Heart right ventricle (tissue), 16 donors: ENCODE results near the gene TXNRD2. TPM values are rescaled to one million over a fixed set of nuclear protein-coding genes. Genes with fewer than 3 reads are reported as not detected.
A peak's percentile ranks its signal among the peaks of the same experiment; 100 is the strongest.
"Not testable (repeated sequence)": the region's sequence is repeated elsewhere in the genome, so short reads cannot be mapped to it uniquely, and the experiment has no call there.

Experiments
- ATAC-seq, 8 donors: fragments of 200-7000 bp; cut with Tn5 transposase; one replicate each; pipeline ENCODE4 v1.9.1; 2020; ENCODE audit warnings: mild to moderate bottlenecking in 8 of 8, moderate library complexity in 8 of 8, moderate number of reproducible peaks in 1 of 8
- DNase-seq, 2 donors: peaks; one replicate each; pipeline ENCODE4 v3.0.0-alpha.2; 2020
- H3K27ac ChIP-seq, 10 donors: fragments of 200-600 bp; sonication (generic) in 2 of 10; one replicate each; pipeline versions ENCODE4 v1.5.0 to v1.8.0; 2020 to 2022; ENCODE audit warnings: mild to moderate bottlenecking in 3 of 10
- H3K27me3 ChIP-seq, 7 donors: fragments of 200-600 bp; one replicate each; pipeline ENCODE4 v1.8.0; 2021 to 2022; ENCODE audit warnings: mild to moderate bottlenecking in 2 of 7
- H3K36me3 ChIP-seq, 9 donors: fragments of 200-600 bp; sonication (generic) in 1 of 9; one replicate each; pipeline versions ENCODE4 v1.5.0 to v1.8.0; 2020 to 2022; ENCODE audit warnings: mild to moderate bottlenecking in 2 of 9
- H3K4me1 ChIP-seq, 9 donors: fragments of 200-600 bp; sonication (generic) in 1 of 9; one replicate each; pipeline versions ENCODE4 v1.5.0 to v1.8.0; 2020 to 2022; ENCODE audit warnings: mild to moderate bottlenecking in 4 of 9
- H3K4me3 ChIP-seq, 10 donors: fragments of 200-600 bp; sonication (generic) in 2 of 10; one replicate each; pipeline versions ENCODE4 v1.5.0 to v1.8.0; 2020 to 2022; ENCODE audit warnings: mild to moderate bottlenecking in 7 of 10, moderate library complexity in 2 of 10
- H3K9me3 ChIP-seq, 11 donors: fragments of 200-600 bp in 10 of 11; sonication (generic) in 2 of 11; one replicate each; pipeline versions ENCODE4 v1.5.0 to v1.8.0; 2013 to 2022; ENCODE audit warnings: mild to moderate bottlenecking in 2 of 11, control low read depth in 1 of 11, moderate library complexity in 1 of 11
- WGBS, 2 donors: extraction: QIAGEN DNeasy Blood & Tissue Kit; methylation state at CpG; one replicate each; pipeline ENCODE4 v1.1.7; 2013; ENCODE audit warnings: inconsistent platforms in 1 of 2; 5-methylcytosine and 5-hydroxymethylcytosine counted together
- intact Hi-C, 10 donors: fragments of 100-400 bp; cut with DNase I; formaldehyde crosslinking; loops; one replicate each; pipeline versions ENCODE4 v1.11.1 to v1.14.2; 2022
- polyA plus RNA-seq, 2 donors: library from polyadenylated mRNA; stranded (reverse); fragments of 200-250 nt; gene quantifications; one replicate each; pipeline ENCODE4 v1.2.3, GENCODE V29; 2013
- total RNA-seq, 10 donors: library from RNA; stranded (reverse); fragmentation: NEBNext Ultra II Directional in 3 of 10; extraction: Animal tissue kit (Norgen Biotek cat#: 25700) in 3 of 10; gene quantifications; one replicate each; pipeline versions ENCODE4 v1.2.1 to v1.2.4, GENCODE V29; 2021 to 2023
- TF ChIP-seq, protein P1 (sequence below), 9 donors: fragments of 200-600 bp; sonication (generic) in 2 of 9; IDR thresholded peaks; one replicate each; pipeline versions ENCODE4 v1.5.0 to v1.8.0; 2021 to 2022; ENCODE audit warnings: antibody characterized with exemption in 9 of 9, mild to moderate bottlenecking in 5 of 9, moderate library complexity in 1 of 9
- donor health status: Arrhythmogenic right ventricular cardiomyopathy.
- donor health status: ischemic (EF 13 %, LVEDD 7.1; RV severe dilation, severe dysfunction).
- donor health status: healthy with polysubstance abuse.
- donor health status: DM: no; HTN: yes; CAD: no.
- donor health status: DM: no; HTN: no; CAD: no.
- donor health status: ischemic (EF 25% LVEDD 6.9; RV normal size, moderate dysfunction).
- donor health status: ischemic (EF 25% LVEDD 5.7; RV mildly dilated, moderate dysfunction).
- donor health status: healthy.
- donor health status: DM: yes; HTN: yes; CAD: no.
- donor health status: Ischemic cardiomyopathy.
- donor health status: ischemic (EF 35%, LVEDD 5.7; RV mildly dilated, moderate dysfunction).
- donor health status: nonischemic (EF 11% LVEDD 7.7; RV severe dilation, severe dysfunction).
- donor health status: DM: yes; HTN: yes; CAD: no.
- donor health status: PGD.
- donor health status: ischemic (EF 29% LVEDD 5.4; RV normal size, mild dysfunction).
- donor health status: nonischemic (EF 23%, LVEDD 6.1; RV moderate dilation, normal function).

The TXNRD2 gene
- total and polyA plus RNA-seq, 12 donors: 25.8 to 103 (median 35.0) TPM

- peak overlapping the region in 3 of 10 donors; percentile 21 to 84 (median 47) for H3K27ac ChIP-seq
- peaks cover 0 to 39% (median 9%) of the 10 kb centered on the region in 9 donors for H3K4me1 ChIP-seq
- peak in 1 of 8 donors; percentile 19 for ATAC-seq
- H3K36me3 ChIP-seq: peaks cover 0 to 24% (median 0%) of the 10 kb centered on the region in 9 donors
- WGBS, 2 donors: 87% methylated on average over 15 of the region's 15 CpGs
- TF ChIP-seq, protein P1, sequence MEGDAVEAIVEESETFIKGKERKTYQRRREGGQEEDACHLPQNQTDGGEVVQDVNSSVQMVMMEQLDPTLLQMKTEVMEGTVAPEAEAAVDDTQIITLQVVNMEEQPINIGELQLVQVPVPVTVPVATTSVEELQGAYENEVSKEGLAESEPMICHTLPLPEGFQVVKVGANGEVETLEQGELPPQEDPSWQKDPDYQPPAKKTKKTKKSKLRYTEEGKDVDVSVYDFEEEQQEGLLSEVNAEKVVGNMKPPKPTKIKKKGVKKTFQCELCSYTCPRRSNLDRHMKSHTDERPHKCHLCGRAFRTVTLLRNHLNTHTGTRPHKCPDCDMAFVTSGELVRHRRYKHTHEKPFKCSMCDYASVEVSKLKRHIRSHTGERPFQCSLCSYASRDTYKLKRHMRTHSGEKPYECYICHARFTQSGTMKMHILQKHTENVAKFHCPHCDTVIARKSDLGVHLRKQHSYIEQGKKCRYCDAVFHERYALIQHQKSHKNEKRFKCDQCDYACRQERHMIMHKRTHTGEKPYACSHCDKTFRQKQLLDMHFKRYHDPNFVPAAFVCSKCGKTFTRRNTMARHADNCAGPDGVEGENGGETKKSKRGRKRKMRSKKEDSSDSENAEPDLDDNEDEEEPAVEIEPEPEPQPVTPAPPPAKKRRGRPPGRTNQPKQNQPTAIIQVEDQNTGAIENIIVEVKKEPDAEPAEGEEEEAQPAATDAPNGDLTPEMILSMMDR (IDR thresholded peaks at IDR 0.05): no peak
- intact Hi-C loops: no loop called here
- DNase-seq: no peak
- H3K27me3 ChIP-seq: no peaks in the 10 kb centered on the region
- H3K9me3 ChIP-seq: no peaks in the 10 kb centered on the region
- H3K4me3 ChIP-seq: no peak overlapping the region
Measured at GRCh38 chr22:19885841-19886592, 55.6 kb downstream of the TXNRD2 start.

DNA sequence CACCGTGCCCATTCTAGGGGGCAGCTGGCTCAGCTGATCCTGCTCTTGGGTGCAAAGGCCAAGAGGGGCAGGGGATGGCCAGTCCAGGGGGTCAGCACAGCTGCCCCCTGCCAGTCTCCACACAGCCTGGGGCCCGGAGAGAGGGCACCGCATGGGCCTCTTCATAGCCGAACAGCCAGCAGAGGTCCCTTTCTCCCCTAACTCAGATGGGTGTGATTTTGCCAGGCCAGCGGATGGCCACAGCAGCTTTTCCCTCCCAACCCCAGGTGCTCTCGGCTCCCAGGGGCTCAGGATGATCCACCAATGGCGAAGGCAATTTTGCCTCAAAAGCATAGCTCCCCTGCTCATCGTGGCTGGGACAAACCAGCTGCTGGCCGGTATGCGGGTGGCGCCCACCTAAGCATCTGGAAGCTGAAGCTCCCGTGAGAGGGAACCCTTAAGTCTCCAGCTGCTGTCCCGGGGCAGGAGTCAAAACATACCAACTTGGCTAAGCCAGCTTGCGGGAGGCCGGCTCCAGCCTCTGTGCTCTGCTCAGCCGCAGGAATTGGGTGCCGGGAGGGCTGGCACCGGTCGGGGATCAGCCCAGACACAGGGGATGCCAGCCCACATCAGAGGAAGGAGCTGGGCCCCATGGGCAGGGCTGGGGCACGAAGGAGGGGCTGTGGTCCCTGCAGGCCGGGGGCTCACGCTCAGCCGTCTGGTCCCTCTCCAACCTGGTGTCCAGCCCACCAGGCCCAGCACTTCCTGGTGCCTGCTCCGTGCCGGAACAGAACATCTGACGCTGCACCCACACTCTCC lies 56.5 kb downstream of the TXNRD2 start:
- Histone ChIP-seq H3K27ac (no peak overlapping the region), H3K4me1 (peaks cover 0 to 32% (median 15%) of the 10 kb centered on the region in 9 donors), H3K9me3 (no peaks in the 10 kb centered on the region), H3K4me3 (no peak overlapping the region), H3K27me3 (no peaks in the 10 kb centered on the region), H3K36me3 (peaks cover 0 to 21% (median 0%) of the 10 kb centered on the region in 9 donors)
- 91 to 95% methylated on average over 26 of the region's 26 CpGs for WGBS, 2 donors
- DNase-seq: no peak
- intact Hi-C loops: no loop called here
- ATAC-seq: no peak
- TF ChIP-seq, protein P1 (IDR thresholded peaks at IDR 0.05): no peak

DNA sequence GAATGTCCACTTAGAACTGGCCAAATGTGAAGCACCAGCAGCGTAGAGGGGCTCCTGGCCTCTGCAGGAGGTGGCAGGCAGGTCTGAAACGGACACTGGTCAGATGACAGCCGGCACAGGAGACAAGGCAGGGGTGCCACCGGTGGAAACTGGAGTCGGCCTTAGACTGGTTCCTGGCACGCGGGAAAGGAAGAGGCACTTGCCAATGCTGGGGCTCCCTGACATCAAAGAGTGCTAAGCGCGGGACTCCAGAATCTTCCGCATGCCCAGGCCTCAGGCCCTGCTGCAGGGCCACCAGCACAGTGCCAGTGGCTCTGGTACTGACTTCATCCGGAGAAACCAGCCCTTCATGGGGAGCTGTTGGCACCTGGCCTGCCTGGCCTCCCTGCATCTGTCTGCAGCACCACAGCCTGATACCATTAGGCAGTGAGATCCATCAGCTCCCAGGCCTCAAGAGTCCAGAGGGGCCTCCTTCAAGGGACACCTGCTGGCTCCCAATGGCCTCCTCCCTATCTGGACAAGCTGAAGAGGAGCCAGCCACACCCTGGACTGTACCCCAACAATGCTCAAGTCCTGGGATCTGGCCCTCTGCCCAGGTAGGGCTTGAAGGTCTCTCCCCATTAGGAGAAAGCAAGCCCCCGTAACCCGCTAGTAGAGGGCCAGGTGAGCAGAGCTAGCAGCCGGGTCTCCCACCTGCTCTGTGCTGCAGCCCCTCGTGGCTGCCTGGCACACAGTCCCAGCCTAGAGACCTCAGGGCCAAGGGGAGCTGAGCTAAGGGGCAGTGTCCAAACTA lies 57.3 kb downstream of the TXNRD2 start:
- 93 to 95% methylated on average over 15 of the region's 15 CpGs for WGBS, 2 donors
- peaks cover 0 to 21% (median 0%) of the 10 kb centered on the region in 9 donors for H3K36me3 ChIP-seq
- no peak overlapping the region for H3K4me3 ChIP-seq
- TF ChIP-seq, protein P1 (IDR thresholded peaks at IDR 0.05): no peak
- DNase-seq: no peak
- intact Hi-C loops: no loop called here
- no peaks in the 10 kb centered on the region for H3K9me3 ChIP-seq
- no peaks in the 10 kb centered on the region for H3K27me3 ChIP-seq
- ATAC-seq: no peak
- no peak overlapping the region for H3K27ac ChIP-seq
- peaks cover 0 to 30% (median 15%) of the 10 kb centered on the region in 9 donors for H3K4me1 ChIP-seq

DNA sequence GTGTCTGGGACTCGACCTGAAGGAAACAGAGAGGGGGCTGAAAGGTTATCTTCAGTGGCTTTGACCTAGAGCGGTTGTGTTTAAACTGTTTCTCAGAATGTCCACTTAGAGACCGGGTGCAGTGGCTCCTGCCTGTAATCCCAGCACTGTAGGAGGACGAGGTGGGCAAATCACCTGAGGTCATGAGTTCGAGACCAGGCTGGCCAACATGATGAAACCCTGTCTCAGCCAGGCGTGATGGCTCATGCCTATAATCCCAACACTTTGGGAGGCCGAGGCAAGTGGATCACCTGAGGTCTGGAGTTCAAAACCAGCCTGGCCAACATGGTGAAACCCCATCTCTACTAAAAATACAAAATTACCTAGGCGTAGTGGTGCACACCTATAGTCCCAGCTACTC lies 58.2 kb downstream of the TXNRD2 start:
- Histone ChIP-seq H3K36me3 (peaks cover 0 to 16% (median 0%) of the 10 kb centered on the region in 9 donors), H3K4me1 (peaks cover 0 to 30% (median 15%) of the 10 kb centered on the region in 9 donors)
- H3K4me3 ChIP-seq, intact Hi-C loops, ATAC-seq, H3K9me3 ChIP-seq, H3K27ac ChIP-seq, DNase-seq, H3K27me3 ChIP-seq: not testable (repeated sequence)
- 94 to 96% methylated on average over 8 of the region's 8 CpGs for WGBS, 2 donors
